OCI-LY7 (cell line): Measurements from ENCODE around the gene SLC9A3.

Experiments
- CTCF ChIP-seq: fragments of 200-600 bp; sonication (generic); conservative IDR thresholded peaks from 2 replicates; pipeline ENCODE4 v1.5.1; 2014; ENCODE audit warnings: mild to moderate bottlenecking, antibody characterized with exemption, low read length, moderate library complexity, mixed read lengths
- EZH2phosphoT487 ChIP-seq: fragments of 200-600 bp; sonication (generic); IDR thresholded peaks from 2 replicates; pipeline ENCODE4 v1.6.1; 2018; ENCODE audit warnings: low read depth, borderline replicate concordance, mild to moderate bottlenecking, mixed run types, antibody characterized with exemption, low read length, moderate library complexity, mixed read lengths

GRCh38 chr5:571791-572190, 47.5 kb upstream of the SLC9A3 start:
- no peak for TF ChIP-seq EZH2phosphoT487
- TF ChIP-seq CTCF = no peak
